GM23338 (cell line): ENCODE measurements around the gene DCTN1. TPM values are rescaled to one million over a fixed set of nuclear protein-coding genes. Genes with fewer than 3 reads are reported as not detected.

ENCODE experiments used
- ATAC-seq: fragments of 200-7000 bp; cut with Tn5 transposase; 3 replicates; pipeline ENCODE4 v1.9.1; 2020
- DNase-seq: peaks from one replicate; pipeline ENCODE4 v3.0.0-alpha.2; 2015; ENCODE audit warnings: low spot score
- H2AFZ ChIP-seq: fragments of 200-600 bp; sonication (generic); 2 replicates; pipeline ENCODE4 v1.8.0; 2016; ENCODE audit warnings: antibody characterized with exemption, mild to moderate bottlenecking, moderate library complexity
- H3F3A ChIP-seq: fragments of 200-600 bp; sonication (generic); replicated peaks from 2 replicates; pipeline ENCODE4 v1.8.0; 2017; ENCODE audit warnings: antibody characterized with exemption, mixed run types, low read depth
- H3K27ac ChIP-seq: fragments of 200-600 bp; sonication (generic); 2 replicates; pipeline ENCODE4 v1.6.1; 2016; ENCODE audit warnings: low read depth
- H3K27me3 ChIP-seq: fragments of 200-600 bp; sonication (generic); 2 replicates; pipeline ENCODE4 v1.8.0; 2016; ENCODE audit warnings: mild to moderate bottlenecking, mixed run types, moderate library complexity; ENCODE audit not compliant: insufficient read depth
- H3K36me3 ChIP-seq: fragments of 200-600 bp; sonication (generic); 2 replicates; pipeline ENCODE4 v1.8.0; 2016; ENCODE audit warnings: mild to moderate bottlenecking; ENCODE audit not compliant: insufficient read depth
- H3K4me1 ChIP-seq: fragments of 200-600 bp; sonication (generic); 2 replicates; pipeline ENCODE4 v1.8.0; 2016; ENCODE audit warnings: mild to moderate bottlenecking, moderate library complexity; ENCODE audit not compliant: insufficient read depth
- H3K4me2 ChIP-seq: fragments of 200-600 bp; sonication (generic); 2 replicates; pipeline ENCODE4 v1.7.1; 2017; ENCODE audit warnings: mixed run types
- H3K4me3 ChIP-seq: fragments of 200-600 bp; sonication (generic); 2 replicates; pipeline ENCODE4 v1.6.1; 2016; ENCODE audit warnings: mixed run types
- H3K79me2 ChIP-seq: fragments of 200-600 bp; sonication (generic); replicated peaks from 2 replicates; pipeline ENCODE4 v1.8.0; 2017; ENCODE audit warnings: mild to moderate bottlenecking; ENCODE audit not compliant: insufficient read depth
- H3K9me2 ChIP-seq: fragments of 200-600 bp; sonication (generic); 2 replicates; pipeline ENCODE4 v1.8.0; 2017; ENCODE audit not compliant: insufficient read depth
- H4K20me1 ChIP-seq: fragments of 200-600 bp; sonication (generic); replicated peaks from 2 replicates; pipeline ENCODE4 v1.8.0; 2017; ENCODE audit warnings: mild to moderate bottlenecking; ENCODE audit not compliant: insufficient read depth
- H3K27ac Mint-ChIP-seq: 2 replicates; pipeline ENCODE4 v1.8.0; 2020; ENCODE audit warnings: inconsistent platforms, mild to moderate bottlenecking, moderate library complexity, mixed read lengths
- H3K27me3 Mint-ChIP-seq: 3 replicates; pipeline ENCODE4 v1.8.0; 2022; ENCODE audit warnings: low read depth, mild to moderate bottlenecking, moderate library complexity, mixed read lengths, inconsistent platforms; ENCODE audit not compliant: insufficient read depth, poor library complexity
- H3K36me3 Mint-ChIP-seq: 3 replicates; pipeline ENCODE4 v1.8.0; 2021; ENCODE audit warnings: low read depth, mild to moderate bottlenecking, inconsistent platforms, moderate library complexity, mixed read lengths
- H3K4me1 Mint-ChIP-seq: 3 replicates; pipeline ENCODE4 v1.8.0; 2020; ENCODE audit warnings: mild to moderate bottlenecking, inconsistent platforms, mixed read lengths
- H3K4me3 Mint-ChIP-seq: 3 replicates; pipeline ENCODE4 v1.8.0; 2021; ENCODE audit warnings: moderate library complexity, mild to moderate bottlenecking, inconsistent platforms, mixed read lengths
- H3K9me3 Mint-ChIP-seq: 3 replicates; pipeline ENCODE4 v1.8.0; 2020; ENCODE audit warnings: moderate library complexity, mild to moderate bottlenecking, inconsistent platforms, mixed read lengths
- CREB1 ChIP-seq: fragments of 250-450 bp; sonication (Bioruptor Pico); IDR thresholded peaks from 2 replicates; pipeline ENCODE4 v1.5.0; 2020; ENCODE audit warnings: low read depth, mild to moderate bottlenecking, moderate library complexity
- EZH2 ChIP-seq: fragments of 200-600 bp; sonication (generic); IDR thresholded peaks from one replicate; pipeline ENCODE4 v1.8.0; 2017; ENCODE audit warnings: antibody characterized with exemption, mild to moderate bottlenecking, low read depth; ENCODE audit not compliant: unreplicated experiment
- EZH2phosphoT487 ChIP-seq: fragments of 200-600 bp; sonication (generic); IDR thresholded peaks from one replicate; pipeline ENCODE4 v1.8.1; 2018; ENCODE audit warnings: antibody characterized with exemption; ENCODE audit not compliant: unreplicated experiment
- JUNB ChIP-seq: IDR thresholded peaks from one replicate; pipeline ENCODE4 v1.6.1; 2016; ENCODE audit warnings: antibody characterized with exemption; ENCODE audit not compliant: unreplicated experiment
- NANOG ChIP-seq: IDR thresholded peaks from 2 replicates; pipeline ENCODE4 v1.6.1; 2016; ENCODE audit warnings: antibody characterized with exemption, borderline replicate concordance
- POLR2AphosphoS5 ChIP-seq: IDR thresholded peaks from 2 replicates; pipeline ENCODE4 v1.6.1; 2016; ENCODE audit warnings: antibody characterized with exemption, low read depth
- STAT1 ChIP-seq: IDR thresholded peaks from one replicate; pipeline ENCODE4 v1.6.1; 2016; ENCODE audit warnings: antibody characterized with exemption; ENCODE audit not compliant: unreplicated experiment
- ZNF114 ChIP-seq: fragments of 250-450 bp; sonication (Bioruptor Pico); IDR thresholded peaks from 2 replicates; pipeline ENCODE4 v1.5.0; 2020; ENCODE audit warnings: mild to moderate bottlenecking, moderate library complexity
- ZNF331 ChIP-seq: fragments of 250-450 bp; sonication (Bioruptor Pico); IDR thresholded peaks from 2 replicates; pipeline ENCODE4 v1.5.0; 2020; ENCODE audit warnings: low read depth, mild to moderate bottlenecking, moderate library complexity
- polyA plus RNA-seq: library from polyadenylated mRNA; unstranded; fragments of >200 nt; fragmentation: Nextera tagmentation; extraction: Ambion mirVana; gene quantifications from 2 replicates; pipeline ENCODE4 v1.2.1, GENCODE V29; 2016
- total RNA-seq: library from RNA; depleted of rRNA; stranded (reverse); fragments of >200 nt; shearing (Covaris generic); gene quantifications from 2 replicates; pipeline ENCODE4 v1.2.3, GENCODE V29; 2014
- TF ChIP-seq, protein P1 (sequence below): IDR thresholded peaks from 2 replicates; pipeline ENCODE4 v1.6.1; 2016; ENCODE audit warnings: antibody characterized with exemption
- TF ChIP-seq, protein P2 (sequence below): IDR thresholded peaks from one replicate; pipeline ENCODE4 v1.6.1; 2018; ENCODE audit warnings: antibody characterized with exemption; ENCODE audit not compliant: unreplicated experiment
- TF ChIP-seq, protein P3 (sequence below), 2 experiments: fragments of 200-600 bp in 1 of 2; sonication (generic) in 1 of 2; conservative IDR thresholded peaks; 2 replicates each; pipeline versions ENCODE4 v1.5.1 to v1.6.1; 2016 to 2017; ENCODE audit warnings: antibody characterized with exemption in 2 of 2, low read depth in 2 of 2, mild to moderate bottlenecking in 2 of 2, moderate library complexity in 1 of 2
- TF ChIP-seq, protein P4 (sequence below): fragments of 250-450 bp; sonication (Bioruptor Pico); IDR thresholded peaks from 2 replicates; pipeline ENCODE4 v1.5.0; 2020; ENCODE audit warnings: mild to moderate bottlenecking, moderate library complexity

The DCTN1 gene
- total and polyA plus RNA-seq, 2 experiments from 2014 or later: 108 to 145 TPM

DNA sequence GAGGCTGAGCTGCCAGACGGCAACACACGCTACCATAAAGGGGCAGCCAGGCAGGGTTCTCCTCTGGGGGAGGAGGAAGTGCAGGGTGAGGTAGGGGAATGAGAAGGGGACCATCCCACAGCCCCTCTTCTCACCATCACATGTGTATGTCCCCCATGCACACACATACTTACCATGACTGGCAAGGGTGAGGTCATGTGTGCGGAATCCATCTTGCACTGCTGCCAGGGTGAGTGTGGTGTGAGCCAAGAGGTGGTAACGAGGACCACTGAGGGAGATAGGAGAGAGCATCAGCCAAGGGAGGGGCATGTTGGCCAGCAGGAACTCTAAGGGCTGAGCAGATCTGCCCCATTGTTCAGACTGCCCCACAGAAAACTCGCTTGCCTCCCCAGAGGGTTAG, 48.6 kb upstream of the DCTN1 start:
- Mint-ChIP-seq H3K27ac (no peak overlapping the region), H3K27me3 (peaks cover 11% of the 10 kb centered on the region), H3K36me3 (peaks cover 75% of the 10 kb centered on the region), H3K4me1 (no peaks in the 10 kb centered on the region), H3K4me3 (no peak overlapping the region), H3K9me3 (no peaks in the 10 kb centered on the region)
- Histone ChIP-seq H3K27ac (no peak overlapping the region), H3F3A (0 out of 2 replicates have a peak, but pooled peaks cover 10% of the 10 kb centered on the region), H4K20me1 (peaks cover 5% of the 10 kb centered on the region; the same call in 1 of the 2 replicates), H3K36me3 (peaks cover 8% of the 10 kb centered on the region; the same call in 1 of the 2 replicates), H3K9me2 (no peaks in the 10 kb centered on the region), H3K27me3 (no peaks in the 10 kb centered on the region), H3K4me3 (no peak overlapping the region), H3K4me2 (no peak overlapping the region), H2AFZ (no peak overlapping the region), H3K79me2 (peaks cover 4% of the 10 kb centered on the region), H3K4me1 (no peaks in the 10 kb centered on the region)
- ATAC-seq: no peak
- no peak for DNase-seq
- TF ChIP-seq CREB1 (CRISPR knock-in tag) (no peak), EZH2 (no peak), ZNF114 (no peak), NANOG (no peak), EZH2phosphoT487 (no peak), POLR2AphosphoS5 (no peak; the same call in 1 of the 2 replicates), JUNB (no peak), STAT1 (no peak), ZNF331 (CRISPR knock-in tag) (no peak)
- TF ChIP-seq, protein P1, sequence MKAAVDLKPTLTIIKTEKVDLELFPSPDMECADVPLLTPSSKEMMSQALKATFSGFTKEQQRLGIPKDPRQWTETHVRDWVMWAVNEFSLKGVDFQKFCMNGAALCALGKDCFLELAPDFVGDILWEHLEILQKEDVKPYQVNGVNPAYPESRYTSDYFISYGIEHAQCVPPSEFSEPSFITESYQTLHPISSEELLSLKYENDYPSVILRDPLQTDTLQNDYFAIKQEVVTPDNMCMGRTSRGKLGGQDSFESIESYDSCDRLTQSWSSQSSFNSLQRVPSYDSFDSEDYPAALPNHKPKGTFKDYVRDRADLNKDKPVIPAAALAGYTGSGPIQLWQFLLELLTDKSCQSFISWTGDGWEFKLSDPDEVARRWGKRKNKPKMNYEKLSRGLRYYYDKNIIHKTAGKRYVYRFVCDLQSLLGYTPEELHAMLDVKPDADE: no peak
- TF ChIP-seq, protein P2, sequence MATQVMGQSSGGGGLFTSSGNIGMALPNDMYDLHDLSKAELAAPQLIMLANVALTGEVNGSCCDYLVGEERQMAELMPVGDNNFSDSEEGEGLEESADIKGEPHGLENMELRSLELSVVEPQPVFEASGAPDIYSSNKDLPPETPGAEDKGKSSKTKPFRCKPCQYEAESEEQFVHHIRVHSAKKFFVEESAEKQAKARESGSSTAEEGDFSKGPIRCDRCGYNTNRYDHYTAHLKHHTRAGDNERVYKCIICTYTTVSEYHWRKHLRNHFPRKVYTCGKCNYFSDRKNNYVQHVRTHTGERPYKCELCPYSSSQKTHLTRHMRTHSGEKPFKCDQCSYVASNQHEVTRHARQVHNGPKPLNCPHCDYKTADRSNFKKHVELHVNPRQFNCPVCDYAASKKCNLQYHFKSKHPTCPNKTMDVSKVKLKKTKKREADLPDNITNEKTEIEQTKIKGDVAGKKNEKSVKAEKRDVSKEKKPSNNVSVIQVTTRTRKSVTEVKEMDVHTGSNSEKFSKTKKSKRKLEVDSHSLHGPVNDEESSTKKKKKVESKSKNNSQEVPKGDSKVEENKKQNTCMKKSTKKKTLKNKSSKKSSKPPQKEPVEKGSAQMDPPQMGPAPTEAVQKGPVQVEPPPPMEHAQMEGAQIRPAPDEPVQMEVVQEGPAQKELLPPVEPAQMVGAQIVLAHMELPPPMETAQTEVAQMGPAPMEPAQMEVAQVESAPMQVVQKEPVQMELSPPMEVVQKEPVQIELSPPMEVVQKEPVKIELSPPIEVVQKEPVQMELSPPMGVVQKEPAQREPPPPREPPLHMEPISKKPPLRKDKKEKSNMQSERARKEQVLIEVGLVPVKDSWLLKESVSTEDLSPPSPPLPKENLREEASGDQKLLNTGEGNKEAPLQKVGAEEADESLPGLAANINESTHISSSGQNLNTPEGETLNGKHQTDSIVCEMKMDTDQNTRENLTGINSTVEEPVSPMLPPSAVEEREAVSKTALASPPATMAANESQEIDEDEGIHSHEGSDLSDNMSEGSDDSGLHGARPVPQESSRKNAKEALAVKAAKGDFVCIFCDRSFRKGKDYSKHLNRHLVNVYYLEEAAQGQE: no peak
- TF ChIP-seq, protein P3, sequence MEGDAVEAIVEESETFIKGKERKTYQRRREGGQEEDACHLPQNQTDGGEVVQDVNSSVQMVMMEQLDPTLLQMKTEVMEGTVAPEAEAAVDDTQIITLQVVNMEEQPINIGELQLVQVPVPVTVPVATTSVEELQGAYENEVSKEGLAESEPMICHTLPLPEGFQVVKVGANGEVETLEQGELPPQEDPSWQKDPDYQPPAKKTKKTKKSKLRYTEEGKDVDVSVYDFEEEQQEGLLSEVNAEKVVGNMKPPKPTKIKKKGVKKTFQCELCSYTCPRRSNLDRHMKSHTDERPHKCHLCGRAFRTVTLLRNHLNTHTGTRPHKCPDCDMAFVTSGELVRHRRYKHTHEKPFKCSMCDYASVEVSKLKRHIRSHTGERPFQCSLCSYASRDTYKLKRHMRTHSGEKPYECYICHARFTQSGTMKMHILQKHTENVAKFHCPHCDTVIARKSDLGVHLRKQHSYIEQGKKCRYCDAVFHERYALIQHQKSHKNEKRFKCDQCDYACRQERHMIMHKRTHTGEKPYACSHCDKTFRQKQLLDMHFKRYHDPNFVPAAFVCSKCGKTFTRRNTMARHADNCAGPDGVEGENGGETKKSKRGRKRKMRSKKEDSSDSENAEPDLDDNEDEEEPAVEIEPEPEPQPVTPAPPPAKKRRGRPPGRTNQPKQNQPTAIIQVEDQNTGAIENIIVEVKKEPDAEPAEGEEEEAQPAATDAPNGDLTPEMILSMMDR (conservative IDR thresholded peaks at IDR 0.05; ENCODE audit: low read depth in 2 of 2): no peak
- TF ChIP-seq, protein P4, sequence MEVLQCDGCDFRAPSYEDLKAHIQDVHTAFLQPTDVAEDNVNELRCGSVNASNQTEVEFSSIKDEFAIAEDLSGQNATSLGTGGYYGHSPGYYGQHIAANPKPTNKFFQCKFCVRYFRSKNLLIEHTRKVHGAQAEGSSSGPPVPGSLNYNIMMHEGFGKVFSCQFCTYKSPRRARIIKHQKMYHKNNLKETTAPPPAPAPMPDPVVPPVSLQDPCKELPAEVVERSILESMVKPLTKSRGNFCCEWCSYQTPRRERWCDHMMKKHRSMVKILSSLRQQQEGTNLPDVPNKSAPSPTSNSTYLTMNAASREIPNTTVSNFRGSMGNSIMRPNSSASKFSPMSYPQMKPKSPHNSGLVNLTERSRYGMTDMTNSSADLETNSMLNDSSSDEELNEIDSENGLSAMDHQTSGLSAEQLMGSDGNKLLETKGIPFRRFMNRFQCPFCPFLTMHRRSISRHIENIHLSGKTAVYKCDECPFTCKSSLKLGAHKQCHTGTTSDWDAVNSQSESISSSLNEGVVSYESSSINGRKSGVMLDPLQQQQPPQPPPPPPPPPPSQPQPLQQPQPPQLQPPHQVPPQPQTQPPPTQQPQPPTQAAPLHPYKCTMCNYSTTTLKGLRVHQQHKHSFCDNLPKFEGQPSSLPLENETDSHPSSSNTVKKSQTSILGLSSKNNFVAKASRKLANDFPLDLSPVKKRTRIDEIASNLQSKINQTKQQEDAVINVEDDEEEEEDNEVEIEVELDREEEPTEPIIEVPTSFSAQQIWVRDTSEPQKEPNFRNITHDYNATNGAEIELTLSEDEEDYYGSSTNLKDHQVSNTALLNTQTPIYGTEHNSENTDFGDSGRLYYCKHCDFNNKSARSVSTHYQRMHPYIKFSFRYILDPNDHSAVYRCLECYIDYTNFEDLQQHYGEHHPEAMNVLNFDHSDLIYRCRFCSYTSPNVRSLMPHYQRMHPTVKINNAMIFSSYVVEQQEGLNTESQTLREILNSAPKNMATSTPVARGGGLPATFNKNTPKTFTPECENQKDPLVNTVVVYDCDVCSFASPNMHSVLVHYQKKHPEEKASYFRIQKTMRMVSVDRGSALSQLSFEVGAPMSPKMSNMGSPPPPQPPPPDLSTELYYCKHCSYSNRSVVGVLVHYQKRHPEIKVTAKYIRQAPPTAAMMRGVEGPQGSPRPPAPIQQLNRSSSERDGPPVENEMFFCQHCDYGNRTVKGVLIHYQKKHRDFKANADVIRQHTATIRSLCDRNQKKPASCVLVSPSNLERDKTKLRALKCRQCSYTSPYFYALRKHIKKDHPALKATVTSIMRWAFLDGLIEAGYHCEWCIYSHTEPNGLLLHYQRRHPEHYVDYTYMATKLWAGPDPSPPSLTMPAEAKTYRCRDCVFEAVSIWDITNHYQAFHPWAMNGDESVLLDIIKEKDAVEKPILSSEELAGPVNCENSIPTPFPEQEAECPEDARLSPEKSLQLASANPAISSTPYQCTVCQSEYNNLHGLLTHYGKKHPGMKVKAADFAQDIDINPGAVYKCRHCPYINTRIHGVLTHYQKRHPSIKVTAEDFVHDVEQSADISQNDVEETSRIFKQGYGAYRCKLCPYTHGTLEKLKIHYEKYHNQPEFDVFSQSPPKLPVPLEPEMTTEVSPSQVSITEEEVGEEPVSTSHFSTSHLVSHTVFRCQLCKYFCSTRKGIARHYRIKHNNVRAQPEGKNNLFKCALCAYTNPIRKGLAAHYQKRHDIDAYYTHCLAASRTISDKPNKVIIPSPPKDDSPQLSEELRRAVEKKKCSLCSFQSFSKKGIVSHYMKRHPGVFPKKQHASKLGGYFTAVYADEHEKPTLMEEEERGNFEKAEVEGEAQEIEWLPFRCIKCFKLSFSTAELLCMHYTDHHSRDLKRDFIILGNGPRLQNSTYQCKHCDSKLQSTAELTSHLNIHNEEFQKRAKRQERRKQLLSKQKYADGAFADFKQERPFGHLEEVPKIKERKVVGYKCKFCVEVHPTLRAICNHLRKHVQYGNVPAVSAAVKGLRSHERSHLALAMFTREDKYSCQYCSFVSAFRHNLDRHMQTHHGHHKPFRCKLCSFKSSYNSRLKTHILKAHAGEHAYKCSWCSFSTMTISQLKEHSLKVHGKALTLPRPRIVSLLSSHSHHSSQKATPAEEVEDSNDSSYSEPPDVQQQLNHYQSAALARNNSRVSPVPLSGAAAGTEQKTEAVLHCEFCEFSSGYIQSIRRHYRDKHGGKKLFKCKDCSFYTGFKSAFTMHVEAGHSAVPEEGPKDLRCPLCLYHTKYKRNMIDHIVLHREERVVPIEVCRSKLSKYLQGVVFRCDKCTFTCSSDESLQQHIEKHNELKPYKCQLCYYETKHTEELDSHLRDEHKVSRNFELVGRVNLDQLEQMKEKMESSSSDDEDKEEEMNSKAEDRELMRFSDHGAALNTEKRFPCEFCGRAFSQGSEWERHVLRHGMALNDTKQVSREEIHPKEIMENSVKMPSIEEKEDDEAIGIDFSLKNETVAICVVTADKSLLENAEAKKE: no peak
